Measurements from ENCODE around the gene TTC28.

The TTC28 gene

GRCh38 chr22:28344918-28345703 is 334.5 kb downstream of the TTC28 start:
- H3K27me3 Mint-ChIP-seq (ENCODE audit: low read depth) = peaks cover 7% of the 10 kb centered on the region
- no peak overlapping the region for H3K4me3 Mint-ChIP-seq
- H3K9me3 Mint-ChIP-seq = peaks cover 4% of the 10 kb centered on the region
- H3K27ac Mint-ChIP-seq = no peak overlapping the region
- peaks cover 5% of the 10 kb centered on the region for H3K36me3 Mint-ChIP-seq (ENCODE audit: low read depth)
- TF ChIP-seq, protein P1, sequence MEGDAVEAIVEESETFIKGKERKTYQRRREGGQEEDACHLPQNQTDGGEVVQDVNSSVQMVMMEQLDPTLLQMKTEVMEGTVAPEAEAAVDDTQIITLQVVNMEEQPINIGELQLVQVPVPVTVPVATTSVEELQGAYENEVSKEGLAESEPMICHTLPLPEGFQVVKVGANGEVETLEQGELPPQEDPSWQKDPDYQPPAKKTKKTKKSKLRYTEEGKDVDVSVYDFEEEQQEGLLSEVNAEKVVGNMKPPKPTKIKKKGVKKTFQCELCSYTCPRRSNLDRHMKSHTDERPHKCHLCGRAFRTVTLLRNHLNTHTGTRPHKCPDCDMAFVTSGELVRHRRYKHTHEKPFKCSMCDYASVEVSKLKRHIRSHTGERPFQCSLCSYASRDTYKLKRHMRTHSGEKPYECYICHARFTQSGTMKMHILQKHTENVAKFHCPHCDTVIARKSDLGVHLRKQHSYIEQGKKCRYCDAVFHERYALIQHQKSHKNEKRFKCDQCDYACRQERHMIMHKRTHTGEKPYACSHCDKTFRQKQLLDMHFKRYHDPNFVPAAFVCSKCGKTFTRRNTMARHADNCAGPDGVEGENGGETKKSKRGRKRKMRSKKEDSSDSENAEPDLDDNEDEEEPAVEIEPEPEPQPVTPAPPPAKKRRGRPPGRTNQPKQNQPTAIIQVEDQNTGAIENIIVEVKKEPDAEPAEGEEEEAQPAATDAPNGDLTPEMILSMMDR (IDR thresholded peaks at IDR 0.05; ENCODE audit: unreplicated experiment in 3 of 3) = no peak
- H3K4me1 Mint-ChIP-seq = peaks cover 37% of the 10 kb centered on the region

- Mint-ChIP-seq H3K4me1 (peaks cover 20% of the 10 kb centered on the region), H3K9me3 (peaks cover 27% of the 10 kb centered on the region), H3K27ac (no peak overlapping the region), H3K4me3 (no peak overlapping the region), H3K27me3 (ENCODE audit: low read depth) (peaks cover 5% of the 10 kb centered on the region), H3K36me3 (ENCODE audit: low read depth) (peaks cover 22% of the 10 kb centered on the region)
- TF ChIP-seq, protein P1 (IDR thresholded peaks at IDR 0.05; ENCODE audit: unreplicated experiment in 3 of 3) = no peak
These were observed 338.6 kb downstream of the TTC28 start for GRCh38 chr22:28341001-28341400.

- no peaks in the 10 kb centered on the region for H3K27me3 Mint-ChIP-seq (ENCODE audit: low read depth)
- no peak overlapping the region for H3K27ac Mint-ChIP-seq
- peaks cover 22% of the 10 kb centered on the region for H3K9me3 Mint-ChIP-seq
- H3K4me3 Mint-ChIP-seq = no peak overlapping the region
- TF ChIP-seq, protein P1 (IDR thresholded peaks at IDR 0.05; ENCODE audit: unreplicated experiment in 3 of 3) = no peak
- H3K36me3 Mint-ChIP-seq (ENCODE audit: low read depth) = peaks cover under 1% of the 10 kb centered on the region
- H3K4me1 Mint-ChIP-seq = peaks cover 20% of the 10 kb centered on the region
These were observed 346.6 kb downstream of the TTC28 start for GRCh38 chr22:28333088-28333487.

- no peak overlapping the region for H3K27ac Mint-ChIP-seq
- H3K9me3 Mint-ChIP-seq = peaks cover 20% of the 10 kb centered on the region
- H3K36me3 Mint-ChIP-seq (ENCODE audit: low read depth) = no peaks in the 10 kb centered on the region
- TF ChIP-seq, protein P1 (IDR thresholded peaks at IDR 0.05; ENCODE audit: unreplicated experiment in 3 of 3) = no peak
- no peaks in the 10 kb centered on the region for H3K27me3 Mint-ChIP-seq (ENCODE audit: low read depth)
- no peak overlapping the region for H3K4me3 Mint-ChIP-seq
- peaks cover 20% of the 10 kb centered on the region for H3K4me1 Mint-ChIP-seq
These were observed 347.2 kb downstream of the TTC28 start for GRCh38 chr22:28332410-28332809.

DNA sequence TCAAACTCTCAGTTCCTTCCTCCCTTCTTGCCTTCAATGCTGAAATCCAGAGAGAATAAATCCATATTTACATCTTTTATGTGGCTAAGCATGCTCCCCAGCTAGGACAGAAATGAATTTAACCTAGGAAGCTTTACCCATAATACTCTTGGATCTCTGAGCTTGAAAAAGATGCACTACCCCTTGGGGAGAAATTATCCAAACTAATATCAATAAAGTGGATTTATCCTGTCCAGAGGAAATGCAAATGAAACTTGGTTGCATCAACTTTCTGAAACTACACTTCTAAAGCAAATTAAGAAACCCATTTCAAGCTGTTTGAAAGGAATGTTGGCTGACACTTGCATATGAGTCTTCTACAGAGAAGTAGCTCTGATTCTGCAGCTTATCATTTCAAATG is 347.9 kb downstream of the TTC28 start:
- H3K4me3 Mint-ChIP-seq = no peak overlapping the region
- peaks cover 20% of the 10 kb centered on the region for H3K9me3 Mint-ChIP-seq
- H3K36me3 Mint-ChIP-seq (ENCODE audit: low read depth) = no peaks in the 10 kb centered on the region
- no peaks in the 10 kb centered on the region for H3K27me3 Mint-ChIP-seq (ENCODE audit: low read depth)
- TF ChIP-seq, protein P1 (IDR thresholded peaks at IDR 0.05; ENCODE audit: unreplicated experiment in 3 of 3) = no peak
- no peak overlapping the region for H3K27ac Mint-ChIP-seq
- H3K4me1 Mint-ChIP-seq = peaks cover 20% of the 10 kb centered on the region

Data from nephron (organoid).